SK-N-MC (cell line): ENCODE data around the gene NR4A3.

Experiments used
- EZH2 ChIP-seq: fragments of 200-600 bp; sonication (generic); IDR thresholded peaks from one replicate; pipeline ENCODE4 v1.6.1; 2017; ENCODE audit warnings: antibody characterized with exemption
- FOXP2 ChIP-seq: optimal IDR thresholded peaks from 2 replicates; pipeline ENCODE3; 2011; ENCODE audit warnings: mild to moderate bottlenecking, moderate library complexity; ENCODE audit not compliant: insufficient read depth; ENCODE audit errors: extremely low read length, control extremely low read depth

DNA sequence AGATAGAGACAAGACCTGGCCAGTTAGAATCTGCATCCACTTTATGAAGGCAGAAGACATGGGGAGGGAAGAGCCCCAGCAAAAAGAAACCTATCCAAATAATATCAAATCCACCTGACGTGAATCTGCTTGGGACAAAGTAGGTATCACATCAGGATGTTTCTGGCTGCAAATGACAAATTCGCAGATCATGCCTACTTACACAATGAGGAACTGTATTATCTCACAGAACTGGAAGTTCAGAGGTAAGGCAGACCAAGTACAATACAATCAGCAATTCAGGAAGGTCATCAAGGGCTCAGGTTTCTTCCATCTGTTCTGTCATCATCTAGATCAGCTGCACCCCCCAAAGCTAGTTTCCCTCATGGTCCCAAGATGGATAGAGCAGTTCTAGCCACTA lies 13.2 kb upstream of the NR4A3 start:
- TF ChIP-seq FOXP2 (no peak), EZH2 (no peak)
